ENCODE data around the gene KLC3. TPM values are rescaled to one million over a fixed set of nuclear protein-coding genes. Genes with fewer than 3 reads are reported as not detected.
"Not testable (repeated sequence)": the region's sequence is repeated elsewhere in the genome, so short reads cannot be mapped to it uniquely, and the experiment has no call there.

The KLC3 gene
- polyA plus RNA-seq, 2 donors = 15.0 to 24.2 TPM

DNA sequence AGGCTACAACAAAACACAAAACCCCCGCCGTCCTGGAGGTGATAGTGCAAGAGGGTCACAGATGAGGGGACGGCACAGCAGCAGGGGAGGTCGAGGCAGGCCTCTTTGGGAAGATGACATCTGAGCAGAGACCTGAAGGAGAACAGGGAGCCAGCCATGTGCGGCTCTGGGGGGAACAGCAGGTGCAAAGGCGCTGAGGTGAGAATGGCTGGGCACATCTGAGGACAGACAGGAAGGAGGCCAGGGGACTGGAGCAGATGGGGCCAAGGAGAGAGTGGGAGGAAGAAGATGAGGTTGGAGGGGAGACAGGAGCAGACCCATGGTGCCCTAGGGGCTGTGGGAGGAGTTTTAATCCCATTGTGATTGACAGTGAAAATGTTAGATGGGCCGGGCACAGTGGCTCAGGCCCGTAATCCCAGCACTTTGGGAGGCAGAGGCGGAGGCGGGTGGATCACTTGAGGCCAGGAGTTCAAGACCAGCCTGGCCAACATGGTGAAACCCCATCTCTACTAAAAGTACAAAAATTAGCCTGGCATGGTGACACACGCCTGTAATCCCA is 16.1 kb upstream of the KLC3 start:
- WGBS, 2 donors = 67% methylated on average over 11 of the region's 11 CpGs
- H3K4me1 ChIP-seq (ENCODE audit: control insufficient read depth in 2 of 2, insufficient read depth in 2 of 2, low read length in 1 of 2) = peaks cover 0 to 5% of the 10 kb centered on the region in 2 donors
- H3K27me3 ChIP-seq (ENCODE audit: control insufficient read depth in 1 of 2, insufficient read depth in 2 of 2, low read length in 2 of 2) = no peaks in the 10 kb centered on the region
- H3K4me3 ChIP-seq (ENCODE audit: low read depth in 1 of 2, low read length in 2 of 2) = no peak overlapping the region
- H3K36me3 ChIP-seq (ENCODE audit: control insufficient read depth in 2 of 2, insufficient read depth in 2 of 2, low read length in 1 of 2) = peaks cover 0 to 3% of the 10 kb centered on the region in 2 donors
- peaks cover 0 to 3% of the 10 kb centered on the region in 2 donors for H3K9me3 ChIP-seq (ENCODE audit: control insufficient read depth in 2 of 2, insufficient read depth in 1 of 2, low read depth in 1 of 2, low read length in 1 of 2)
- no peak overlapping the region for H3K27ac ChIP-seq (ENCODE audit: low read depth in 2 of 2, low read length in 1 of 2)

DNA sequence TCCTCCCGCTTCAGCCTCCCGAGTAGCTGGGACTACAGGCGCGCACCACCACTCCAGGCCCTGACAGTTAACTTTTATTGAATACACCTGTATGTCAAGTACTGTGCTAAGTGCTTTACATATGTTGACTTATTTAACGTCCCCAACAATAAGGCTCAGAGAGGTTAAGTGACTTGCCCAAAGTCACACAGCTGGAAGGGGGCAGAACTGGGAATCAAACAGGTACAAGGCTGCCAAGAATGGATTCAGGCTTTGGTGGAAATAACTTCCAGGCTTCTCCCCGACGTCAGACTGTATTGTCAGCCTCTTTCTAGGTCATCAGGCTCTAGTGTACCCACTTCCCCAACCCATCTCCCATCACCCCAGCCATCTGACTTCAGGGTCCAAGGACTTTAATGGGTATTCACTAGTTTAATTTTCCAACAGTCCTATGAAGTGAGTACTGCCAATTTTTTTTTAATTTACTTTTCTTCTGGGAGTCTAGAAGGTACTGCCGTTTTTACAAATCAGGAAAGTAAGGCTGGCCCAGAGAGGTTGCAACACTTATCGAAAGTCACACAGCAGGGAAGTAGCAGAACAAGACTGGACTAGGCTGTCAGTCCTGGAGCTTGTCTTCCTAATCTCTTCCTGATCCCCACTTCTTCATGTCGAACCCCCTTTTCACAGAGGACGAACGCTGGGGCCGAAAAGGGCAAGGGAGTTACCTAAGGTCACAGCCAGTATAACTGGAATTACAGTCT is 13.0 kb upstream of the KLC3 start:
- H3K4me1 ChIP-seq (ENCODE audit: control insufficient read depth in 2 of 2, insufficient read depth in 2 of 2, low read length in 1 of 2) = peaks cover 0 to 5% of the 10 kb centered on the region in 2 donors
- H3K27ac ChIP-seq (ENCODE audit: low read depth in 2 of 2, low read length in 1 of 2) = no peak overlapping the region
- no peak overlapping the region for H3K4me3 ChIP-seq (ENCODE audit: low read depth in 1 of 2, low read length in 2 of 2)
- no peaks in the 10 kb centered on the region for H3K9me3 ChIP-seq (ENCODE audit: control insufficient read depth in 2 of 2, insufficient read depth in 1 of 2, low read depth in 1 of 2, low read length in 1 of 2)
- 66 to 68% methylated on average over 13 of the region's 13 CpGs for WGBS, 2 donors
- no peaks in the 10 kb centered on the region for H3K36me3 ChIP-seq (ENCODE audit: control insufficient read depth in 2 of 2, insufficient read depth in 2 of 2, low read length in 1 of 2)
- H3K27me3 ChIP-seq (ENCODE audit: control insufficient read depth in 1 of 2, insufficient read depth in 2 of 2, low read length in 2 of 2) = no peaks in the 10 kb centered on the region

DNA sequence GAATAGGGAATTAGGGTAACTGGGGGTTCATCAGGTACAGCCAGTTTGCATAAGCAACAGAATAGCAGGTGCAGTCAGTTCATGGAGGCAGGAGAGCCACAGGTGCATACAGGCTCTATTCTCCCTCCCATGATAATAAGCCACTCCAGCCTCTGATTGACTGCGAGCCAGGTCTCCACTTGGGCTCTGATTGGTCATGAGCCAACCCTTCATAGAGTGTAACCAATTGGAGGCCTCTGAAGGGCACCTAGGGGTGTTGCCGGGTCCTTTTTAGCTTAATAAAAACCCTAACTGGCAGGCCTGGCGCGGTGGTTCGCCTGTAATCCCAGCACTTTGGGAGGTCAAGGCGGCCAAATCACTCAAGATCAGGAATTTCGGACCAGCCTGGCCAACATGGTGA is 9.1 kb upstream of the KLC3 start:
- no peaks in the 10 kb centered on the region for H3K27me3 ChIP-seq (ENCODE audit: control insufficient read depth in 1 of 2, insufficient read depth in 2 of 2, low read length in 2 of 2)
- no peak overlapping the region for H3K27ac ChIP-seq (ENCODE audit: low read depth in 2 of 2, low read length in 1 of 2)
- peaks cover 0 to under 1% of the 10 kb centered on the region in 2 donors for H3K4me1 ChIP-seq (ENCODE audit: control insufficient read depth in 2 of 2, insufficient read depth in 2 of 2, low read length in 1 of 2)
- H3K36me3 ChIP-seq (ENCODE audit: control insufficient read depth in 2 of 2, insufficient read depth in 2 of 2, low read length in 1 of 2) = no peaks in the 10 kb centered on the region
- no peak overlapping the region for H3K4me3 ChIP-seq (ENCODE audit: low read depth in 1 of 2, low read length in 2 of 2)
- 85 to 86% methylated on average over 7 of the region's 7 CpGs for WGBS, 2 donors
- H3K9me3 ChIP-seq (ENCODE audit: control insufficient read depth in 2 of 2, insufficient read depth in 1 of 2, low read depth in 1 of 2, low read length in 1 of 2) = no peaks in the 10 kb centered on the region

DNA sequence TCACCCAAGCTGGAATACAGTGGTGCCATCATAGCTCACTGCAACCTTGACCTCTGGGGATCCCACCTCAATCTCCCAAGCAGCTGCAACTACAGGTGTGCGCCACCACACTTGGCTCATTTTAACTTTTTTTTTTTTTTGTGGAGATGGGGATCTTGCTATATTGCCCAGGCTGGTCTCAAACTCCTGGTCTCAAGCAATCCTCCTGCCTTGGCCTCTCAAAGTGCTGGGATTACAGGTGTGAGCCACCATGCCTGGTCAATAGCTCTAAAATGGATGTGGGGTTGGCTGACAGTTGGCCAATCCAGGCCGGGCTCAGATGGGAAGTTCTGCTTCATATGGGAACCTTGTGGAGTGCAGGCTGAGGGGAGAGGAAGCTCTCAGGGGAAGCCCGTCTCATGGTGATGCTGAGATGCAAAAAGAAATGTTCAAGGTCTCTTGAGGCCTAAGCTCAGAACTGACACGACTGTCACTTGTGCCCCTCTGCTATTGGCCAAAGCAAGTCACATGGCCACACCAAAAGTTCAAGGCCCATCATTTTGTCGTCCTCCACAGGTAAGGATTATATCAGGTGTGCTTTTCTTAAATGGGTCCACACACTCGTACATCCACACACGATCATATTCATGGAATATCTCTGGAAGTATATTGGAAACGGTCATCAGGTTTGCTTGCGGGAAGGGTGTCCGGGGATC is 6.8 kb upstream of the KLC3 start:
- H3K27me3 ChIP-seq (ENCODE audit: control insufficient read depth in 1 of 2, insufficient read depth in 2 of 2, low read length in 2 of 2) = no peaks in the 10 kb centered on the region
- whole genome bisulfite sequencing, 2 donors = 81 to 83% methylated on average over 10 of the region's 10 CpGs
- H3K36me3 ChIP-seq (ENCODE audit: control insufficient read depth in 2 of 2, insufficient read depth in 2 of 2, low read length in 1 of 2) = no peaks in the 10 kb centered on the region
- H3K4me3 ChIP-seq (ENCODE audit: low read depth in 1 of 2, low read length in 2 of 2) = no peak overlapping the region
- no peaks in the 10 kb centered on the region for H3K4me1 ChIP-seq (ENCODE audit: control insufficient read depth in 2 of 2, insufficient read depth in 2 of 2, low read length in 1 of 2)
- no peaks in the 10 kb centered on the region for H3K9me3 ChIP-seq (ENCODE audit: control insufficient read depth in 2 of 2, insufficient read depth in 1 of 2, low read depth in 1 of 2, low read length in 1 of 2)
- H3K27ac ChIP-seq (ENCODE audit: low read depth in 2 of 2, low read length in 1 of 2) = no peak overlapping the region

DNA sequence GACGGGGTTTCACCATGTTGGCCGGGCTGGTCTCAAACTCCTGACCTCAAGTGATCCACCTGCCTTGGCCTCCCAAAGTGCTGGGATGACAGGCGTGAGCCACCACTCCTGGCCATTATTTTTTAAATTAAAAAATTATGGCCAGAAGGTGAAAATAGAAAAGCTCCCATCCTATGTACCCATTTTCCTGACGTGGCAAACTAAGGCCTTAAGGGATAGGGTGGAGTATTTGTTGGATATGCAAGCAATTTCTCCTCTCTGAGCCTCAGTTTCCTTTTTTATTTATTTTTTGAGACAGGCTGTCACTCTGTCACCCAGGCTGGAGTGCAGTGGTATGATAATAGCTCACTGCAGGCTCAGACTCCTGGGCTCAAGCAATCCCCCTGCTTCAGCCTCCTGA is 5.7 kb upstream of the KLC3 start:
- WGBS, 2 donors = 90 to 91% methylated on average over 4 of the region's 4 CpGs

DNA sequence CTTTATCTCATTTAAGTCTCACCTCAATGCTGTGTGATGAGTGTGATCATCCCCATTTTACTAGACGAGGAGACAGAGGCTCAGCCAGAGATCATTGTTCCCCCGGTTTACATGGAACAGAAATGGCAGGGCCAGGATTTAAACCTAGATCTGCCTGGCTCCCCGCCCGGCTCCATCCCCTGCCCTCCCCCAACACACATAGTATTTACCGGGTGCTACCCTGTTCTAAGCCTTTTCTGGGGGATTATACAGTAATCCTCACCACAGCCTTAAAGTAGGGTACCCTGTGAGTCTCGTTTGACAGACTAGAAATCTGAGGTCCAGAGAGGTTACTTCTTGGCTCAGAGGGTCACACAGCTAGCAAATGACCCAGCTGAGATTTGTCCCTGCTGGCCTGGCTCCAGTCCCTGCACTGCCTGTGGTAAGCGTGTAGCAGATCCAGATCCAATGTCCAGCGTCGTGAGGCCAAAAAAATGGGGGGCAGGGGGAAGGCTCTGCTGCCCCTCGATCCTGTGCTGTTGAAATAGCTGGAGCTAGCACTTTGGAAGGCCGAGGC is 3.8 kb upstream of the KLC3 start:
- WGBS, 2 donors = 64% methylated on average over 11 of the region's 11 CpGs
- no peaks in the 10 kb centered on the region for H3K36me3 ChIP-seq (ENCODE audit: control insufficient read depth in 2 of 2, insufficient read depth in 2 of 2, low read length in 1 of 2)

More for the DNA sequence above, 5.7 kb upstream of the KLC3 start:
- not testable (repeated sequence) for H3K4me3 ChIP-seq (ENCODE audit: low read depth in 1 of 2, low read length in 2 of 2); H3K4me1 ChIP-seq (ENCODE audit: control insufficient read depth in 2 of 2, insufficient read depth in 2 of 2, low read length in 1 of 2); H3K9me3 ChIP-seq (ENCODE audit: control insufficient read depth in 2 of 2, insufficient read depth in 1 of 2, low read depth in 1 of 2, low read length in 1 of 2); H3K36me3 ChIP-seq (ENCODE audit: control insufficient read depth in 2 of 2, insufficient read depth in 2 of 2, low read length in 1 of 2); H3K27me3 ChIP-seq (ENCODE audit: control insufficient read depth in 1 of 2, insufficient read depth in 2 of 2, low read length in 2 of 2); H3K27ac ChIP-seq (ENCODE audit: low read depth in 2 of 2, low read length in 1 of 2)

DNA sequence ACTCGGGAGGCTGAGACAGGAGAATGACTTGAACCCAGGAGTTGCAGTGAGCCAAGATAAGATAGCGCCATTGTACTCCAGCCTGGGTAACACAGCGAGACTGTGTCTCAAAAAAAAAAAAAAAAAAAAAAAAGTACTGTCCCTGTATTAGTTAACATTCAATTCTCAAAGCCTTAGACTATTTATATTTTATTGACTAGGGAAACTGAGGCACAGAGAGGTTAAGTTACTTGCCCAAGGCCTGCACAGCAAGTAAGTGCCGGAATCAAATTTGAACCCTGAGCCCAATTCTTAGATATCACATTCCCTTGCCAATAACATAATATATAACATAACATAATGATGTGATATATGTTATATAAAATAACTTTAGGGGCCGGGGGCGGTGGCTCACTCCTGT is 921 bp upstream of the KLC3 start:
- H3K9me3 ChIP-seq (ENCODE audit: control insufficient read depth in 2 of 2, insufficient read depth in 1 of 2, low read depth in 1 of 2, low read length in 1 of 2) = no peaks in the 10 kb centered on the region
- no peak overlapping the region for H3K4me3 ChIP-seq (ENCODE audit: low read depth in 1 of 2, low read length in 2 of 2)
- H3K4me1 ChIP-seq (ENCODE audit: control insufficient read depth in 2 of 2, insufficient read depth in 2 of 2, low read length in 1 of 2) = peaks cover 0 to 2% of the 10 kb centered on the region in 2 donors
- no peak overlapping the region for H3K27ac ChIP-seq (ENCODE audit: low read depth in 2 of 2, low read length in 1 of 2)
- 78 to 87% methylated on average over 6 of the region's 6 CpGs for WGBS, 2 donors
- no peaks in the 10 kb centered on the region for H3K27me3 ChIP-seq (ENCODE audit: control insufficient read depth in 1 of 2, insufficient read depth in 2 of 2, low read length in 2 of 2)
- no peaks in the 10 kb centered on the region for H3K36me3 ChIP-seq (ENCODE audit: control insufficient read depth in 2 of 2, insufficient read depth in 2 of 2, low read length in 1 of 2)

More for the DNA sequence above, 3.8 kb upstream of the KLC3 start:
- Histone ChIP-seq H3K4me1 (ENCODE audit: control insufficient read depth in 2 of 2, insufficient read depth in 2 of 2, low read length in 1 of 2) (no peaks in the 10 kb centered on the region), H3K27ac (ENCODE audit: low read depth in 2 of 2, low read length in 1 of 2) (no peak overlapping the region), H3K4me3 (ENCODE audit: low read depth in 1 of 2, low read length in 2 of 2) (no peak overlapping the region), H3K27me3 (ENCODE audit: control insufficient read depth in 1 of 2, insufficient read depth in 2 of 2, low read length in 2 of 2) (no peaks in the 10 kb centered on the region), H3K9me3 (ENCODE audit: control insufficient read depth in 2 of 2, insufficient read depth in 1 of 2, low read depth in 1 of 2, low read length in 1 of 2) (no peaks in the 10 kb centered on the region)

DNA sequence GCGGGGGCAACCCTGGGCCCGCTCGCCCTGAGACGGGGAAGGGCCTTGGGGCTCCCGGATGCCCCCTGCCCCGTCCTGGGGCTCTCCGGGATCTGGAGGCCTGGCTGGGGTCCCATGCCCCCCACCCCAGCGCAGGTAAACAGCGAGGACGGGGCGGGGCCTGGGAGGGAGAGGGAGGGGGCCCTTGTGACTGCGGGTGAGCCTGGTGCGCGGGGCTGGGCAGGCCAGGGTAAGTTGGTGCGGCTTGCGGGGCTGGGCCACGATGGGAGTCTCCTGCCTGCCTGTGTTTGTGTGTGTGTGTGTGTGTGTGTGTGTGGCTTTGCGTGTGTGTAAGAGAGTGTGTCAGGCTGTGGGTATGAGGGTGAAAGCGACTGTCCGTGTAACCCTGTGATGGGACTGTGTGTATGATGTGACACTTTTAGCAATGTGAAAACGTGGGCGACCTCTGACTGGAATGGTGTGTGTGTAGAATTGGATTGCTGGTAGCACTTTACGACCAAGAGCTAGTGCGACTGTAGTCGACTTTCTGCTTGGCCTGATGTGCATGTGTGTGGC is 426 bp downstream of the KLC3 start:
- 9% methylated on average over 24 to 25 of the region's 25 CpGs for WGBS, 2 donors

DNA sequence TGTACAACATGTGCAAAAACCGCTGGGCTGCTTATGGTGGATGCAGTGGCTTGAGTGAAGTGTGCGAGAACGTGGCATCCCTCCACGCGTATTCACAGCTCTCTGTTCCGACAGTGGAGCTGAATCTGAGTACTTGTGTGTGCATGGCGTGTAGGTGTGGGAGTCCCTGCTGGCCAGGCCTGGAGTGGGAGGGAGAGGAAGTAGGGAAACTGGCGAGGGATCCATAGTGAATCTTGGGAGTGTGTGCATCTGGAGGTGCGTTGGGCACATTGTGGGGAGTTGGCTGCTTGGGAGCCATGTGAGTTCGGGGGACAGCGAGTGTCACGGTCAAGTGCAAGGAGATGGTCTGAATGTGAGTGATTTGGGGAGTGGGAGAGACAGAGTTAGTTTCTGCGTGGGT is 2.4 kb downstream of the KLC3 start:
- Histone ChIP-seq H3K4me1 (ENCODE audit: control insufficient read depth in 2 of 2, insufficient read depth in 2 of 2, low read length in 1 of 2) (peaks cover 0 to 8% of the 10 kb centered on the region in 2 donors), H3K9me3 (ENCODE audit: control insufficient read depth in 2 of 2, insufficient read depth in 1 of 2, low read depth in 1 of 2, low read length in 1 of 2) (no peaks in the 10 kb centered on the region), H3K4me3 (ENCODE audit: low read depth in 1 of 2, low read length in 2 of 2) (no peak overlapping the region), H3K36me3 (ENCODE audit: control insufficient read depth in 2 of 2, insufficient read depth in 2 of 2, low read length in 1 of 2) (peaks cover 0 to 1% of the 10 kb centered on the region in 2 donors), H3K27ac (ENCODE audit: low read depth in 2 of 2, low read length in 1 of 2) (no peak overlapping the region), H3K27me3 (ENCODE audit: control insufficient read depth in 1 of 2, insufficient read depth in 2 of 2, low read length in 2 of 2) (no peaks in the 10 kb centered on the region)
- 78 to 80% methylated on average over 13 of the region's 13 CpGs for WGBS, 2 donors

More for the DNA sequence above, 426 bp downstream of the KLC3 start:
- no peaks in the 10 kb centered on the region for H3K36me3 ChIP-seq (ENCODE audit: control insufficient read depth in 2 of 2, insufficient read depth in 2 of 2, low read length in 1 of 2)
- H3K9me3 ChIP-seq (ENCODE audit: control insufficient read depth in 2 of 2, insufficient read depth in 1 of 2, low read depth in 1 of 2, low read length in 1 of 2) = no peaks in the 10 kb centered on the region
- H3K27ac ChIP-seq (ENCODE audit: low read depth in 2 of 2, low read length in 1 of 2) = peak overlapping the region in 1 of 2 donors; percentile 51
- peaks cover 0 to 8% of the 10 kb centered on the region in 2 donors for H3K4me1 ChIP-seq (ENCODE audit: control insufficient read depth in 2 of 2, insufficient read depth in 2 of 2, low read length in 1 of 2)
- peak overlapping the region; percentile 54 to 57 for H3K4me3 ChIP-seq (ENCODE audit: low read depth in 1 of 2, low read length in 2 of 2)
- no peaks in the 10 kb centered on the region for H3K27me3 ChIP-seq (ENCODE audit: control insufficient read depth in 1 of 2, insufficient read depth in 2 of 2, low read length in 2 of 2)
